ENCODE data around the gene CD209. TPM values are rescaled to one million over a fixed set of nuclear protein-coding genes. Genes with fewer than 3 reads are reported as not detected.

Gene CD209
- total and polyA plus RNA-seq, 2 experiments from 2014 or later: 0.35 TPM; not detected in 1

- no peak overlapping the region for H2AFZ ChIP-seq
- H3K36me3 ChIP-seq (ENCODE audit: insufficient read depth): no peaks in the 10 kb centered on the region
- peaks cover 5% of the 10 kb centered on the region for H3K27me3 Mint-ChIP-seq (ENCODE audit: insufficient read depth, low read depth, poor library complexity)
These were observed 4.8 kb downstream of the CD209 start for GRCh38 chr19:7742575-7742974.

More at GRCh38 chr19:7742575-7742974, 4.8 kb downstream of the CD209 start:
- DNase-seq (ENCODE audit: low spot score) (no peak), ATAC-seq (no peak)
- no peak overlapping the region for H3K27ac ChIP-seq (ENCODE audit: low read depth)
- H3K4me3 ChIP-seq: no peak overlapping the region
- H3K4me2 ChIP-seq: no peak overlapping the region
- Mint-ChIP-seq H3K4me1 (peaks cover 9% of the 10 kb centered on the region), H3K9me3 (no peaks in the 10 kb centered on the region; the same call in 2 of the 3 replicates), H3K4me3 (no peak overlapping the region; the same call in 2 of the 3 replicates), H3K36me3 (ENCODE audit: low read depth) (no peaks in the 10 kb centered on the region), H3K27ac (no peak overlapping the region)
- peaks cover 3% of the 10 kb centered on the region; the same call in 1 of the 2 replicates for H3K4me1 ChIP-seq (ENCODE audit: insufficient read depth)
- no peaks in the 10 kb centered on the region for H3K79me2 ChIP-seq (replicated peaks; ENCODE audit: insufficient read depth)
- TF ChIP-seq, protein P1, sequence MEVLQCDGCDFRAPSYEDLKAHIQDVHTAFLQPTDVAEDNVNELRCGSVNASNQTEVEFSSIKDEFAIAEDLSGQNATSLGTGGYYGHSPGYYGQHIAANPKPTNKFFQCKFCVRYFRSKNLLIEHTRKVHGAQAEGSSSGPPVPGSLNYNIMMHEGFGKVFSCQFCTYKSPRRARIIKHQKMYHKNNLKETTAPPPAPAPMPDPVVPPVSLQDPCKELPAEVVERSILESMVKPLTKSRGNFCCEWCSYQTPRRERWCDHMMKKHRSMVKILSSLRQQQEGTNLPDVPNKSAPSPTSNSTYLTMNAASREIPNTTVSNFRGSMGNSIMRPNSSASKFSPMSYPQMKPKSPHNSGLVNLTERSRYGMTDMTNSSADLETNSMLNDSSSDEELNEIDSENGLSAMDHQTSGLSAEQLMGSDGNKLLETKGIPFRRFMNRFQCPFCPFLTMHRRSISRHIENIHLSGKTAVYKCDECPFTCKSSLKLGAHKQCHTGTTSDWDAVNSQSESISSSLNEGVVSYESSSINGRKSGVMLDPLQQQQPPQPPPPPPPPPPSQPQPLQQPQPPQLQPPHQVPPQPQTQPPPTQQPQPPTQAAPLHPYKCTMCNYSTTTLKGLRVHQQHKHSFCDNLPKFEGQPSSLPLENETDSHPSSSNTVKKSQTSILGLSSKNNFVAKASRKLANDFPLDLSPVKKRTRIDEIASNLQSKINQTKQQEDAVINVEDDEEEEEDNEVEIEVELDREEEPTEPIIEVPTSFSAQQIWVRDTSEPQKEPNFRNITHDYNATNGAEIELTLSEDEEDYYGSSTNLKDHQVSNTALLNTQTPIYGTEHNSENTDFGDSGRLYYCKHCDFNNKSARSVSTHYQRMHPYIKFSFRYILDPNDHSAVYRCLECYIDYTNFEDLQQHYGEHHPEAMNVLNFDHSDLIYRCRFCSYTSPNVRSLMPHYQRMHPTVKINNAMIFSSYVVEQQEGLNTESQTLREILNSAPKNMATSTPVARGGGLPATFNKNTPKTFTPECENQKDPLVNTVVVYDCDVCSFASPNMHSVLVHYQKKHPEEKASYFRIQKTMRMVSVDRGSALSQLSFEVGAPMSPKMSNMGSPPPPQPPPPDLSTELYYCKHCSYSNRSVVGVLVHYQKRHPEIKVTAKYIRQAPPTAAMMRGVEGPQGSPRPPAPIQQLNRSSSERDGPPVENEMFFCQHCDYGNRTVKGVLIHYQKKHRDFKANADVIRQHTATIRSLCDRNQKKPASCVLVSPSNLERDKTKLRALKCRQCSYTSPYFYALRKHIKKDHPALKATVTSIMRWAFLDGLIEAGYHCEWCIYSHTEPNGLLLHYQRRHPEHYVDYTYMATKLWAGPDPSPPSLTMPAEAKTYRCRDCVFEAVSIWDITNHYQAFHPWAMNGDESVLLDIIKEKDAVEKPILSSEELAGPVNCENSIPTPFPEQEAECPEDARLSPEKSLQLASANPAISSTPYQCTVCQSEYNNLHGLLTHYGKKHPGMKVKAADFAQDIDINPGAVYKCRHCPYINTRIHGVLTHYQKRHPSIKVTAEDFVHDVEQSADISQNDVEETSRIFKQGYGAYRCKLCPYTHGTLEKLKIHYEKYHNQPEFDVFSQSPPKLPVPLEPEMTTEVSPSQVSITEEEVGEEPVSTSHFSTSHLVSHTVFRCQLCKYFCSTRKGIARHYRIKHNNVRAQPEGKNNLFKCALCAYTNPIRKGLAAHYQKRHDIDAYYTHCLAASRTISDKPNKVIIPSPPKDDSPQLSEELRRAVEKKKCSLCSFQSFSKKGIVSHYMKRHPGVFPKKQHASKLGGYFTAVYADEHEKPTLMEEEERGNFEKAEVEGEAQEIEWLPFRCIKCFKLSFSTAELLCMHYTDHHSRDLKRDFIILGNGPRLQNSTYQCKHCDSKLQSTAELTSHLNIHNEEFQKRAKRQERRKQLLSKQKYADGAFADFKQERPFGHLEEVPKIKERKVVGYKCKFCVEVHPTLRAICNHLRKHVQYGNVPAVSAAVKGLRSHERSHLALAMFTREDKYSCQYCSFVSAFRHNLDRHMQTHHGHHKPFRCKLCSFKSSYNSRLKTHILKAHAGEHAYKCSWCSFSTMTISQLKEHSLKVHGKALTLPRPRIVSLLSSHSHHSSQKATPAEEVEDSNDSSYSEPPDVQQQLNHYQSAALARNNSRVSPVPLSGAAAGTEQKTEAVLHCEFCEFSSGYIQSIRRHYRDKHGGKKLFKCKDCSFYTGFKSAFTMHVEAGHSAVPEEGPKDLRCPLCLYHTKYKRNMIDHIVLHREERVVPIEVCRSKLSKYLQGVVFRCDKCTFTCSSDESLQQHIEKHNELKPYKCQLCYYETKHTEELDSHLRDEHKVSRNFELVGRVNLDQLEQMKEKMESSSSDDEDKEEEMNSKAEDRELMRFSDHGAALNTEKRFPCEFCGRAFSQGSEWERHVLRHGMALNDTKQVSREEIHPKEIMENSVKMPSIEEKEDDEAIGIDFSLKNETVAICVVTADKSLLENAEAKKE (CRISPR knock-in tag; IDR thresholded peaks at IDR 0.05): no peak
- TF ChIP-seq CREB1 (CRISPR knock-in tag; IDR thresholded peaks at IDR 0.05; ENCODE audit: low read depth): no peak
- no peak for TF ChIP-seq EZH2phosphoT487 (IDR thresholded peaks at IDR 0.05; ENCODE audit: unreplicated experiment)
- H4K20me1 ChIP-seq (replicated peaks; ENCODE audit: insufficient read depth): no peaks in the 10 kb centered on the region
- no peaks in the 10 kb centered on the region for H3K27me3 ChIP-seq (ENCODE audit: insufficient read depth)
- no peaks in the 10 kb centered on the region for H3K9me2 ChIP-seq (ENCODE audit: insufficient read depth)
- H3F3A ChIP-seq (replicated peaks; ENCODE audit: low read depth): no peaks in the 10 kb centered on the region

Measured in GM23338 (cell line).